Measurements from ENCODE around the gene HIVEP3. TPM values are rescaled to one million over a fixed set of nuclear protein-coding genes. Genes with fewer than 3 reads are reported as not detected.

HIVEP3 gene
- total RNA-seq = under 0.01 and 1.2 TPM in 2 replicates

DNA sequence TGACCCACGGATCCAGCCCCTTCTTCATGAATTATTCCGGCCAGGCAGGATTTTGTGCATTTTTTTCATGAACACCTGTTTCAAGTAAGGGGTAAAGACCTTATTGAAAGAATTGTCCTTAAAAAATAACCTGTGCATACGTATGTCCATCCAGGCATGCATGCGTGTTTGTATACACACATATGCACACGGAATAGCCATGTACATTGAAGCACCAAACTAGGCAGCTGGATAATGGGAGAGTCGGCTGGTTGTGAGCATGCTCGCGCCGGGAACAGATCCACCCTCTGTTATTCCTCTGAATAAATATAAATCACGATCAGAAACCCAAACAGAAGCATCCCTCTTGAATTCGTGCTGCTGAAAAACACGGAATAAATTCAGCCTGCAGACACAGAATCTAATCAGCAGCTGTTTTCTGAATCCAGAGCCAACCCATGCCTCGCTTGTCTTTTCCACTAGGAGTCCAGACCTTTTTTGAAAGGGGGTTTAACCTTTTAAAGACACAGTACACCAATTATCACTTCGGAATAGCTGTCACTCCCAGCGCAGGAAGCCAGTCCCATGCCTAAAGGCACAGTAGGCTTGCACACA is at the start of gene HIVEP3:
Gene HIVEP3, minus strand, starts transcription at position 473 of the 594 bp plus-strand sequence.

DNA sequence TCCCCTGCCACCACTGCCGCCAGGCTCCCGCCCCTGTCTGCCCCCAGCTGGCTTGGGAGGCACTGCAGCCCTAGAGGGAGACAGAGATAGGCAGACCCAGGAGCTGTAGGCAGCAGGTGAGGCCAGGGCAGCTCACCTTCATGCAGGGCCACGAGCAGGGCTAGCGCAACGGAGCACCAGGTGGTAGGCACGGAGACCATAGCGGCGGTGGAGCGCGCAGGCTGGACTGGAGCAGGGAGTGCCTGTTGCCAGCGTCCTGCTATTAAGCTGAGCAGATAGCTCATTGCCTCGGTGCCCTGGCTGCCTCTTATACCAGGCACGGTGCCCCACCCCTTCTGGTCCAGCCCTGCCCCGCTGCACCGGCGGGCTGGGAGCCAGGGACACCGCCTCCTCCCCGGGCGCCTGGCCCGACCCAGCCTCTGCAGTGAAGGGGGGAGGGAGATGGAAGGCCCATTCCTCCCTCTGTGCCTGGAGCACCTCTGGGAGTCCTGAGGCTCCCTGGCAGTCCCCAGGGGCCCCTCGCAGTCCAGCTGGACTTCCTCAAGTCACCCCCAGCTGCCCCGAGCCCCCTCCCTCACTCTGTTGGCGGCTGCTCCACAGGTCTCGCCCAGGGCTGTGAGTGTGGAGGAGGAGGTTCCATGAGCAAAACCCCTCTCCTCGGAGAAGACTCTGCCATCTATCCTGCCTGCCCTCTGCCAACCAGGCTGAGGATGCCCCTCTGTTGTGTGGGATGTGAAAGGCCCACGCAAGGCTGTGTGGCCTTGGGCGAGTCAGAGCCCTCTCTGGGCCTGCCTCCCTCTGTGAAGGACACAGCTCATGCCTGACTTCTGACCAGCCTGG is 434.1 kb downstream of the HIVEP3 start, which contains the start of gene EDN2:
Gene EDN2, minus strand, starts transcription at position 282 of the 840 bp plus-strand sequence. Its CDS starts 82 bp downstream, at position 200.

Other genes with a start within 250 kb of the HIVEP3 start
- not detected in 2 replicates for gene GUCA2B, start 234.5 kb upstream of the HIVEP3 start, total RNA-seq
- not detected in 2 replicates for gene GUCA2A, start 245.8 kb upstream of the HIVEP3 start, total RNA-seq